Right ventricle myocardium inferior (tissue), 1 donor: ENCODE data around the gene ITPR2. TPM values are rescaled to one million over a fixed set of nuclear protein-coding genes. Genes with fewer than 3 reads are reported as not detected.

Experiments
- ATAC-seq: fragments of 200-7000 bp; cut with Tn5 transposase; one replicate; pipeline ENCODE4 v1.9.1; 2020; ENCODE audit warnings: mild to moderate bottlenecking, moderate library complexity
- DNase-seq: peaks from one replicate; pipeline ENCODE4 v3.0.0; 2021; ENCODE audit errors: missing footprints
- intact Hi-C: fragments of 100-400 bp; cut with DNase I; formaldehyde crosslinking; loops from one replicate; pipeline ENCODE4 v1.11.0; 2022
- total RNA-seq: library from RNA; stranded (reverse); fragmentation: NEBNext Ultra II Directional; extraction: Animal tissue kit (Norgen Biotek cat#: 25700); gene quantifications from one replicate; pipeline ENCODE4 v1.2.1, GENCODE V29; 2021
- donor health status: DM: no; HTN: yes; CAD: no; lungs with severe emphysema.

Gene ITPR2
- total RNA-seq, 1 donor from 2014 or later, result 14.3 TPM

GRCh38 chr12:26299751-26300150 is 533.2 kb downstream of the ITPR2 start:
- intact Hi-C loops, result no loop called here
- ATAC-seq (no peak), DNase-seq (no peak)

GRCh38 chr12:26298785-26299621 is 534.0 kb downstream of the ITPR2 start:
- intact Hi-C loops, result no loop called here
- ATAC-seq, result peak; percentile 94
- DNase-seq, result no peak

GRCh38 chr12:26297396-26298070 is 535.5 kb downstream of the ITPR2 start:
- ATAC-seq, result no peak
- DNase-seq, result no peak
- intact Hi-C loops, result no loop called here

GRCh38 chr12:26295001-26295400 is 538.0 kb downstream of the ITPR2 start:
- DNase-seq, result no peak
- no peak for ATAC-seq
- intact Hi-C loops, result no loop called here

- ATAC-seq (no peak), DNase-seq (no peak)
- intact Hi-C loops, result no loop called here
These were observed 539.4 kb downstream of the ITPR2 start for GRCh38 chr12:26293612-26294011.

GRCh38 chr12:26292596-26292995 is 540.4 kb downstream of the ITPR2 start:
- ATAC-seq, result no peak
- intact Hi-C loops, result no loop called here
- DNase-seq, result no peak

- DNase-seq (no peak), ATAC-seq (no peak)
- intact Hi-C loops, result no loop called here
These were observed 542.4 kb downstream of the ITPR2 start for GRCh38 chr12:26290565-26290964.

- DNase-seq (peak; percentile 68), ATAC-seq (peak; percentile 78)
- intact Hi-C loops, result no loop called here
These were observed 545.2 kb downstream of the ITPR2 start for GRCh38 chr12:26287671-26288381.

Other genes with a start within 250 kb of the ITPR2 start
- gene INTS13, start 104.8 kb upstream of the ITPR2 start, total RNA-seq, result 23.7 TPM
- gene FGFR1OP2, start 105.3 kb upstream of the ITPR2 start, total RNA-seq, result 30.6 TPM
- 22.3 TPM for gene TM7SF3, start 181.2 kb upstream of the ITPR2 start, total RNA-seq
- 44.5 TPM for gene MED21, start 189.4 kb upstream of the ITPR2 start, total RNA-seq
- gene C12orf71, start 249.4 kb upstream of the ITPR2 start, total RNA-seq, result not detected